ENCODE measurements around the gene RAB27B.
"Not testable (repeated sequence)": the region's sequence is repeated elsewhere in the genome, so short reads cannot be mapped to it uniquely, and the experiment has no call there.

The RAB27B gene

DNA sequence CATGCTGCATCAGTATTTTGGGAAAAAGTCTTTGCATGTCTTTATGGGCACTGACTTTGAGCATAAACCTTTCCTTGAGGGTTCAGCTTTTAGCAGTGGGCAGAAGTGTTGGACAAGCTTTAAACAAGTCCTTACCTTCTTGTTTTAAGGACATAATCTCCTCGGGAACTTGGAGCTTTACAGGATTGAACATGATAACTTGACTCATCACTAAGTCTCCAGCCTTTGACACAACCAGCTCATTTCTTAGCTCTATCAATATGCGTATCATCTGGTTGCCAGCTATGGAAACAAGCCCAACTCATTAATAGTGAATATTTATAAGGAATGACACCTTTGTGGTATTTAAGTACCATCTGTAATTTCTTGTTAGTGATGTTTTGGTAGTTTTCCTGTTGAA is 21.0 kb upstream of the RAB27B start:
- H3K36me3 ChIP-seq (replicated peaks) = no peaks in the 10 kb centered on the region
- TF ChIP-seq, protein P1, sequence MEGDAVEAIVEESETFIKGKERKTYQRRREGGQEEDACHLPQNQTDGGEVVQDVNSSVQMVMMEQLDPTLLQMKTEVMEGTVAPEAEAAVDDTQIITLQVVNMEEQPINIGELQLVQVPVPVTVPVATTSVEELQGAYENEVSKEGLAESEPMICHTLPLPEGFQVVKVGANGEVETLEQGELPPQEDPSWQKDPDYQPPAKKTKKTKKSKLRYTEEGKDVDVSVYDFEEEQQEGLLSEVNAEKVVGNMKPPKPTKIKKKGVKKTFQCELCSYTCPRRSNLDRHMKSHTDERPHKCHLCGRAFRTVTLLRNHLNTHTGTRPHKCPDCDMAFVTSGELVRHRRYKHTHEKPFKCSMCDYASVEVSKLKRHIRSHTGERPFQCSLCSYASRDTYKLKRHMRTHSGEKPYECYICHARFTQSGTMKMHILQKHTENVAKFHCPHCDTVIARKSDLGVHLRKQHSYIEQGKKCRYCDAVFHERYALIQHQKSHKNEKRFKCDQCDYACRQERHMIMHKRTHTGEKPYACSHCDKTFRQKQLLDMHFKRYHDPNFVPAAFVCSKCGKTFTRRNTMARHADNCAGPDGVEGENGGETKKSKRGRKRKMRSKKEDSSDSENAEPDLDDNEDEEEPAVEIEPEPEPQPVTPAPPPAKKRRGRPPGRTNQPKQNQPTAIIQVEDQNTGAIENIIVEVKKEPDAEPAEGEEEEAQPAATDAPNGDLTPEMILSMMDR (IDR thresholded peaks at IDR 0.05; ENCODE audit: low read depth, low read length, missing control alignments) = no peak
- H3K4me3 ChIP-seq (ENCODE audit: low read depth, low read length) = no peak overlapping the region
- no peak overlapping the region for H3K27ac ChIP-seq
- no peak for DNase-seq
- in situ Hi-C loops (cut with HindIII; ENCODE audit: low pct_ligation_motif_present, low sequenced_read_pairs) = no loop called here
- no peaks in the 10 kb centered on the region for H3K27me3 ChIP-seq (replicated peaks)

DNA sequence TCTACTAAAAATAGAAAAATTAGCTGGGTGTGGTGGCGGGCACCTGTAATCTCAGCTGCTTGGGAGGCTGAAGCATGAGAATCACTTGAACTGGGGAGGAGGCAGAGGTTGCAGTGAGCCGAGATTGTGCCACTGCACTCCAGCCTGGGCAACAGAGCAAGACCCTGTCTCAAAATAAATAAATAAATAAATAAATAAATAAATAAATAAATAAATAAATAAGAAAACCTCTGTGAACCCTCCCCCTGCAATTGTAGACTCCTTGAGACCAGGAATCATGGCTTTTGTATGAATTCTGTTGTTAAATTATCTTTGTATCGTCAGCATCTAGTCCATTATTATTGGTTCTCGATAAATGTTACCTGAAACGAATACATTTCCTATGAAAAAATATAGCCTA is 17.6 kb upstream of the RAB27B start:
- H3K36me3 ChIP-seq (replicated peaks); H3K27me3 ChIP-seq (replicated peaks); H3K4me3 ChIP-seq (ENCODE audit: low read depth, low read length); DNase-seq; H3K27ac ChIP-seq; in situ Hi-C loops (cut with HindIII; ENCODE audit: low pct_ligation_motif_present, low sequenced_read_pairs): not testable (repeated sequence)

- in situ Hi-C loops (cut with HindIII; ENCODE audit: low pct_ligation_motif_present, low sequenced_read_pairs) = no loop called here
- no peak overlapping the region for H3K27ac ChIP-seq
- no peak overlapping the region for H3K4me3 ChIP-seq (ENCODE audit: low read depth, low read length)
- no peak for DNase-seq
- TF ChIP-seq, protein P1 (IDR thresholded peaks at IDR 0.05; ENCODE audit: low read depth, low read length, missing control alignments) = no peak
- no peaks in the 10 kb centered on the region for H3K27me3 ChIP-seq (replicated peaks)
- no peaks in the 10 kb centered on the region for H3K36me3 ChIP-seq (replicated peaks)
These were observed 15.4 kb upstream of the RAB27B start for GRCh38 chr18:54812885-54813284.

DNA sequence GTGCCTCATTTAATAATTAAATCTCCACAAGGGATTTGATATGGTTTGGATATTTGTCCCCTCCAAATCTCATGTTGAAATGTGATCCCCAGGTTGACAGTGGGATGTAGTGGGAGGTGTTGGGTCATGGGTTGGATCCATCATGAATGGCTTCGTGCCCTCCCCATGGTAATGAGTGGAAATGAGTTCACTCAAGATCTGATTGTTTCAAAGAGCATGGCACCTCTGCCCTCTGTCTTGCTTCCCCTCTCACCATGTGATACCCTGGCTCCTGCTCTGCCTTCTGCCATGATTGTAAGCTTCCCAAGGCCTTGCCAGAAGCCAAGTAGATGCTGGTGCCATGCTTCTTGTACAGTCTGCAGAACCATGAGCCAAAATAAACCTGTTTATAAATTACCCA is 15.0 kb upstream of the RAB27B start:
- TF ChIP-seq, protein P1 (IDR thresholded peaks at IDR 0.05; ENCODE audit: low read depth, low read length, missing control alignments) = no peak
- DNase-seq = no peak
- H3K27ac ChIP-seq = no peak overlapping the region
- H3K4me3 ChIP-seq (ENCODE audit: low read depth, low read length) = no peak overlapping the region
- H3K27me3 ChIP-seq (replicated peaks) = no peaks in the 10 kb centered on the region
- in situ Hi-C loops (cut with HindIII; ENCODE audit: low pct_ligation_motif_present, low sequenced_read_pairs) = no loop called here
- no peaks in the 10 kb centered on the region for H3K36me3 ChIP-seq (replicated peaks)

GRCh38 chr18:54813977-54814565 is 14.2 kb upstream of the RAB27B start:
- H3K27ac ChIP-seq = no peak overlapping the region
- DNase-seq = no peak
- H3K4me3 ChIP-seq (ENCODE audit: low read depth, low read length) = no peak overlapping the region
- in situ Hi-C loops (cut with HindIII; ENCODE audit: low pct_ligation_motif_present, low sequenced_read_pairs) = no loop called here
- TF ChIP-seq, protein P1 (IDR thresholded peaks at IDR 0.05; ENCODE audit: low read depth, low read length, missing control alignments) = no peak
- no peaks in the 10 kb centered on the region for H3K36me3 ChIP-seq (replicated peaks)
- no peaks in the 10 kb centered on the region for H3K27me3 ChIP-seq (replicated peaks)

GRCh38 chr18:54815086-54815485 is 13.2 kb upstream of the RAB27B start:
- Histone ChIP-seq H3K27me3 (replicated peaks) (no peaks in the 10 kb centered on the region), H3K27ac (no peak overlapping the region), H3K36me3 (replicated peaks) (no peaks in the 10 kb centered on the region), H3K4me3 (ENCODE audit: low read depth, low read length) (no peak overlapping the region)
- TF ChIP-seq, protein P1 (IDR thresholded peaks at IDR 0.05; ENCODE audit: low read depth, low read length, missing control alignments) = no peak
- no peak for DNase-seq
- in situ Hi-C loops (cut with HindIII; ENCODE audit: low pct_ligation_motif_present, low sequenced_read_pairs) = no loop called here

DNA sequence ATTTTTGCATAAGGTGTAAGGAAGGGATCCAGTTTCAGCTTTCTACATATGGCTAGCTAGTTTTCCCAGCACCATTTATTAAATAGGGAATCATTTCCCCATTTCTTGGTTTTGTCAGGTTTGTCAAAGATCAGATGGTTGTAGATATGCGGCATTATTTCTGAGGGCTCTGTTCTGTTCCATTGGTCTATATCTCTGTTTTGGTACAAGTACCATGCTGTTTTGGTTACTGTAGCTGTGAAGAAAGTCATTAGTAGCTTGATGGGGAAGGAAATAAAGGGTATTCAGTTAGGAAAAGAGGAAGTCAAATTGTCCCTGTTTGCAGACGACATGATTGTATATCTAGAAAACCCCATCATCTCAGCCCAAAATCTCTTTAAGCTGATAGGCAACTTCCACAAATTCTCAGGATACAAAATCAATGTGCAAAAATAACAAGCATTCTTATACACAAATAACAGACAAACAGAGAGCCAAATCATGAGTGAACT is 7.4 kb upstream of the RAB27B start:
- H3K27me3 ChIP-seq (replicated peaks); H3K4me3 ChIP-seq (ENCODE audit: low read depth, low read length); DNase-seq; H3K36me3 ChIP-seq (replicated peaks); in situ Hi-C loops (cut with HindIII; ENCODE audit: low pct_ligation_motif_present, low sequenced_read_pairs); H3K27ac ChIP-seq: not testable (repeated sequence)
